ENCODE measurements around the gene ADSS1. TPM values are rescaled to one million over a fixed set of nuclear protein-coding genes. Genes with fewer than 3 reads are reported as not detected.

Gene ADSS1
- polyA plus RNA-seq, 1 of the 3 experiments (the other 2 are of a cell fraction): 14.3 TPM

DNA sequence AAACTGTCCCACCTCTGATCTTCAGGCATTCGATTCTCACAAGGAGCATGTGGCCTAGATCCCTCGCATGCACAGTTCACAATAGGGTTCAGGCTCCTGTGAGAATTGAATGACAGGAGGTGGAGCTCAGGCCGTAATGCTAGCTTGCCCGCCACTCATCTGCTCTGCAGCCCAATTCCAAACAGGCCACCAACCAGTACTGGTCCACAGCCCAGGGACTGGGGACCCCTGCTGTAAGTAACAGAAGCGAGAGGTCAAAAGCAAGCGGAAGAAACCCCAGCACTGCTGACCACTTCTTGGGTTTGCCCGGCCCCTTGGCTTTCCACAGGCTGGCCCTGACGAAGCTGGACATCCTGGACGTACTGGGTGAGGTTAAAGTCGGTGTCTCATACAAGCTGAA, 20.5 kb downstream of the ADSS1 start (continued):
- no peak for TF ChIP-seq EZH2phosphoT487 (IDR thresholded peaks at IDR 0.05; ENCODE audit: borderline replicate concordance, low read depth)
- no peak for TF ChIP-seq SIN3A (IDR thresholded peaks at IDR 0.05; ENCODE audit: borderline replicate concordance, low read depth, low read length)
- no peak for TF ChIP-seq RFX5 (IDR thresholded peaks at IDR 0.05; ENCODE audit: low read length)
- no peak for TF ChIP-seq NFIC (IDR thresholded peaks at IDR 0.05; ENCODE audit: borderline replicate concordance)
- TF ChIP-seq, protein P1, sequence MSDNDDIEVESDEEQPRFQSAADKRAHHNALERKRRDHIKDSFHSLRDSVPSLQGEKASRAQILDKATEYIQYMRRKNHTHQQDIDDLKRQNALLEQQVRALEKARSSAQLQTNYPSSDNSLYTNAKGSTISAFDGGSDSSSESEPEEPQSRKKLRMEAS (IDR thresholded peaks at IDR 0.05; ENCODE audit: low read depth): no peak
- TF ChIP-seq MEF2A (IDR thresholded peaks at IDR 0.05; ENCODE audit: borderline replicate concordance, low read depth): no peak
- TF ChIP-seq FOSL2 (IDR thresholded peaks at IDR 0.05; ENCODE audit: borderline replicate concordance, low read depth): no peak
- no peak for TF ChIP-seq POLR2AphosphoS5 (IDR thresholded peaks at IDR 0.05; ENCODE audit: low read depth, low read length)

DNA sequence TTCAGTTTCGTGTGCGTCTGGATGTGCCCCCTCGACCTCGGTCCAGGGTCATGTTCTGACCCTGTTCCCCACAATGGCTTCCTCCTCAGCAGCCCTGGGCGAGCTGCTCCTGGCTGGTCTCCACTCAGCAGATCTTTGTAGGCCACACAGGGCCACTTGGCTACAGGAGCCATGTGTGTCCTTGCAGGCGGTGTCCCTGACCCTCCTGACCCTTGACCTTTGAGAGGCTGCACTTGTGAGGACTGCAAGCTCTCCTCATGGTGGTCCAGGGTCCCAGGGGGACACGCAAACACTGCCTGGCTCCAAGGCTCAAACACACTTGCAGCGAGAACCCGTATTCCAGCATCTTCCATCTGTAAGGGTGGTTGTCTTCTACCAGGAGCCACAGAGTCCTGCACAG, 21.4 kb downstream of the ADSS1 start:
- WGBS (ENCODE audit: low lambda C conversion rate): 86% methylated on average over 7 of the region's 9 CpGs
- DNase-seq: no peak
- Histone ChIP-seq H3K79me2 (ENCODE audit: insufficient read depth) (no peaks in the 10 kb centered on the region), H2AFZ (ENCODE audit: low read depth) (no peak overlapping the region), H3K9me2 (no peaks in the 10 kb centered on the region), H3K4me2 (no peak overlapping the region), H4K20me1 (ENCODE audit: insufficient read depth) (no peaks in the 10 kb centered on the region), H3K4me3 (ENCODE audit: low read depth in 2 of 2, low read length in 1 of 2) (no peak overlapping the region), H3K36me3 (replicated peaks in 1 of 2; ENCODE audit: control insufficient read depth in 1 of 2, insufficient read depth in 2 of 2, low read length in 1 of 2) (peaks cover 0 to 5% of the 10 kb centered on the region in 2 experiments), H3K9ac (no peak overlapping the region), H3F3A (replicated peaks; ENCODE audit: insufficient read depth) (peaks cover 6% of the 10 kb centered on the region), H3K27ac (ENCODE audit: low read depth in 2 of 2, low read length in 1 of 2) (no peak overlapping the region), H3K4me1 (ENCODE audit: control insufficient read depth in 1 of 2, insufficient read depth in 2 of 2, low read depth in 1 of 2, low read length in 1 of 2) (no peaks in the 10 kb centered on the region; a peak in 1 of 4 replicates), H3K9me3 (no peaks in the 10 kb centered on the region), H3K27me3 (ENCODE audit: insufficient read depth) (no peaks in the 10 kb centered on the region)
- ChIA-PET POLR2A (no interaction called here), CTCF (interaction anchor here (0.8 to 1.7 kb wide), 4 partner anchors 23 to 82 kb away, joined by 3 to 4 read pairs (median 3); no protein-coding TSS in a partner anchor)
- TF ChIP-seq MXI1 (IDR thresholded peaks at IDR 0.05; ENCODE audit: low read depth, low read length): no peak
- no peak for TF ChIP-seq MEF2A (IDR thresholded peaks at IDR 0.05; ENCODE audit: borderline replicate concordance, low read depth)
- no peak for TF ChIP-seq TAF1 (IDR thresholded peaks at IDR 0.05; ENCODE audit: borderline replicate concordance, low read depth, low read length)
- TF ChIP-seq, protein P2, sequence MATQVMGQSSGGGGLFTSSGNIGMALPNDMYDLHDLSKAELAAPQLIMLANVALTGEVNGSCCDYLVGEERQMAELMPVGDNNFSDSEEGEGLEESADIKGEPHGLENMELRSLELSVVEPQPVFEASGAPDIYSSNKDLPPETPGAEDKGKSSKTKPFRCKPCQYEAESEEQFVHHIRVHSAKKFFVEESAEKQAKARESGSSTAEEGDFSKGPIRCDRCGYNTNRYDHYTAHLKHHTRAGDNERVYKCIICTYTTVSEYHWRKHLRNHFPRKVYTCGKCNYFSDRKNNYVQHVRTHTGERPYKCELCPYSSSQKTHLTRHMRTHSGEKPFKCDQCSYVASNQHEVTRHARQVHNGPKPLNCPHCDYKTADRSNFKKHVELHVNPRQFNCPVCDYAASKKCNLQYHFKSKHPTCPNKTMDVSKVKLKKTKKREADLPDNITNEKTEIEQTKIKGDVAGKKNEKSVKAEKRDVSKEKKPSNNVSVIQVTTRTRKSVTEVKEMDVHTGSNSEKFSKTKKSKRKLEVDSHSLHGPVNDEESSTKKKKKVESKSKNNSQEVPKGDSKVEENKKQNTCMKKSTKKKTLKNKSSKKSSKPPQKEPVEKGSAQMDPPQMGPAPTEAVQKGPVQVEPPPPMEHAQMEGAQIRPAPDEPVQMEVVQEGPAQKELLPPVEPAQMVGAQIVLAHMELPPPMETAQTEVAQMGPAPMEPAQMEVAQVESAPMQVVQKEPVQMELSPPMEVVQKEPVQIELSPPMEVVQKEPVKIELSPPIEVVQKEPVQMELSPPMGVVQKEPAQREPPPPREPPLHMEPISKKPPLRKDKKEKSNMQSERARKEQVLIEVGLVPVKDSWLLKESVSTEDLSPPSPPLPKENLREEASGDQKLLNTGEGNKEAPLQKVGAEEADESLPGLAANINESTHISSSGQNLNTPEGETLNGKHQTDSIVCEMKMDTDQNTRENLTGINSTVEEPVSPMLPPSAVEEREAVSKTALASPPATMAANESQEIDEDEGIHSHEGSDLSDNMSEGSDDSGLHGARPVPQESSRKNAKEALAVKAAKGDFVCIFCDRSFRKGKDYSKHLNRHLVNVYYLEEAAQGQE (IDR thresholded peaks at IDR 0.05; ENCODE audit: low read depth, low read length): no peak
- TF ChIP-seq, protein P3, sequence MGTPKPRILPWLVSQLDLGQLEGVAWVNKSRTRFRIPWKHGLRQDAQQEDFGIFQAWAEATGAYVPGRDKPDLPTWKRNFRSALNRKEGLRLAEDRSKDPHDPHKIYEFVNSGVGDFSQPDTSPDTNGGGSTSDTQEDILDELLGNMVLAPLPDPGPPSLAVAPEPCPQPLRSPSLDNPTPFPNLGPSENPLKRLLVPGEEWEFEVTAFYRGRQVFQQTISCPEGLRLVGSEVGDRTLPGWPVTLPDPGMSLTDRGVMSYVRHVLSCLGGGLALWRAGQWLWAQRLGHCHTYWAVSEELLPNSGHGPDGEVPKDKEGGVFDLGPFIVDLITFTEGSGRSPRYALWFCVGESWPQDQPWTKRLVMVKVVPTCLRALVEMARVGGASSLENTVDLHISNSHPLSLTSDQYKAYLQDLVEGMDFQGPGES (IDR thresholded peaks at IDR 0.05; ENCODE audit: low read depth, low read length): no peak
- TF ChIP-seq FOXM1 (IDR thresholded peaks at IDR 0.05; ENCODE audit: low read depth): no peak
- TF ChIP-seq TCF12 (IDR thresholded peaks at IDR 0.05): no peak
- TF ChIP-seq GABPA (IDR thresholded peaks at IDR 0.05; ENCODE audit: low read depth): no peak
- TF ChIP-seq POLR2AphosphoS5 (IDR thresholded peaks at IDR 0.05; ENCODE audit: low read depth, low read length): no peak
- TF ChIP-seq, protein P4, sequence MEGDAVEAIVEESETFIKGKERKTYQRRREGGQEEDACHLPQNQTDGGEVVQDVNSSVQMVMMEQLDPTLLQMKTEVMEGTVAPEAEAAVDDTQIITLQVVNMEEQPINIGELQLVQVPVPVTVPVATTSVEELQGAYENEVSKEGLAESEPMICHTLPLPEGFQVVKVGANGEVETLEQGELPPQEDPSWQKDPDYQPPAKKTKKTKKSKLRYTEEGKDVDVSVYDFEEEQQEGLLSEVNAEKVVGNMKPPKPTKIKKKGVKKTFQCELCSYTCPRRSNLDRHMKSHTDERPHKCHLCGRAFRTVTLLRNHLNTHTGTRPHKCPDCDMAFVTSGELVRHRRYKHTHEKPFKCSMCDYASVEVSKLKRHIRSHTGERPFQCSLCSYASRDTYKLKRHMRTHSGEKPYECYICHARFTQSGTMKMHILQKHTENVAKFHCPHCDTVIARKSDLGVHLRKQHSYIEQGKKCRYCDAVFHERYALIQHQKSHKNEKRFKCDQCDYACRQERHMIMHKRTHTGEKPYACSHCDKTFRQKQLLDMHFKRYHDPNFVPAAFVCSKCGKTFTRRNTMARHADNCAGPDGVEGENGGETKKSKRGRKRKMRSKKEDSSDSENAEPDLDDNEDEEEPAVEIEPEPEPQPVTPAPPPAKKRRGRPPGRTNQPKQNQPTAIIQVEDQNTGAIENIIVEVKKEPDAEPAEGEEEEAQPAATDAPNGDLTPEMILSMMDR (IDR thresholded peaks at IDR 0.05): no peak
- no peak for TF ChIP-seq EP300 (IDR thresholded peaks at IDR 0.05; ENCODE audit: borderline replicate concordance in 1 of 2, low read depth in 1 of 2, low read length in 1 of 2)
- TF ChIP-seq SIN3A (IDR thresholded peaks at IDR 0.05; ENCODE audit: borderline replicate concordance, low read depth, low read length): no peak
- no peak for TF ChIP-seq RAD21 (IDR thresholded peaks at IDR 0.05; ENCODE audit: low read length)
- TF ChIP-seq FOSL2 (IDR thresholded peaks at IDR 0.05; ENCODE audit: borderline replicate concordance, low read depth): no peak
- no peak for TF ChIP-seq JUND (IDR thresholded peaks at IDR 0.05)
- TF ChIP-seq EZH2phosphoT487 (IDR thresholded peaks at IDR 0.05; ENCODE audit: borderline replicate concordance, low read depth): no peak

All from SK-N-SH (cell line).